NCI-H1694 (cell line): ENCODE data around the gene LATS1.
"Not testable (repeated sequence)": the region's sequence is repeated elsewhere in the genome, so short reads cannot be mapped to it uniquely, and the experiment has no call there.

Experiments used
- DNase-seq: peaks from one replicate; lab custom pipeline; 2025; lab: John Stamatoyannopoulos, UW

LATS1 gene

GRCh38 chr6:149728499-149729234, 10.8 kb upstream of the LATS1 start:
- DNase-seq = no peak

DNA sequence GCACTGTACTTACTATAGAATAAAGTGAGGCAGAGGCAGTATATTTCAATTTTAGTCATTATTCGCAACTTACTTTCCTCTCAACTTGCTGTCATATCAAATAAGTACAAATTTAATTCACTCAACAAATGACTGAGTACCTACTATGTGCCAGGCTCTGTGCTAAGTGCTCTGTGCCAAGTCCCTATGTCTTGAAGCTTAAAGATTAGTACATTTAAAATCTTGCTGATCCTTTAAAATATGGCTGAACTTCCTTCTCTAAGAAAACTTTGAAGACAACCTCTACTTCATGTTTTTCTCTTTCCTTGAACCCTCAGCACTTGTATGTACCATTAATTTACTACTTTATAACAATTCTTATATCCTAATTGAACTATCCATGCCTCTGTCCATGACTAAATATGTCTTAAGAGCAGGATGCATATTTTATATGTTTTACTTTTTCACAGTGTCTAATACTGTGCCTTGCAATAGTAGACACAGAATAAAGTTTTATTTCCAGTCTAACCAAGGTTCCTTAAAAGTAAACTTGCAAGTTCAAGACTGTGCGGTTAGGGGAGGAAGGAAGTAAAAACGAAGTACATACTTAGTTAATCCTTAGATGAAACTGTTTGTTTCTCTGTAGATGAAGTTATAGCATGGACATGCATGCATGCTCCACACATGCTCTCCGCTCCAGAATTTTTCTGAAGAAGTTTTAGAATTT, 10.0 kb upstream of the LATS1 start:
- DNase-seq = no peak

GRCh38 chr6:149725785-149726184, 7.9 kb upstream of the LATS1 start:
- no peak for DNase-seq

GRCh38 chr6:149723771-149724417, 6.0 kb upstream of the LATS1 start:
- DNase-seq = peak; percentile 8

DNA sequence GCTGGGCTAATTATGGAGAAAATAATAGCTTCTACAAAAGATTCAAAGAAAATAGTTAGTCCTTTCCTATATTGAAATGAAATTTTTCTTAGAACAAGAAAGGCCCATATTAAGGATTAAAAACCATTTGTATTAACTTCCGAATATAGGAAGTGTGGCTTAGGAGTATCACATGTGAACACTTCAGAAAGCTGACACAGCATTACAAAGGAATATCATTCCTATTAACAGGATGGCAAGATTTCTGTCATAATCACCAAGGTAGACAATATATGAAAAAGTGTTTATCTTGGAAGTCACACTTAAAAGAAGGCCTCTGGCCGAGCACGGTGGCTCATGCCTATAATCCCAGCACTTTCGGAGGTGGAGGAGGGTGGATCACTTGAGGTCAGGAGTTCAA, 5.4 kb upstream of the LATS1 start:
- DNase-seq = no peak

DNA sequence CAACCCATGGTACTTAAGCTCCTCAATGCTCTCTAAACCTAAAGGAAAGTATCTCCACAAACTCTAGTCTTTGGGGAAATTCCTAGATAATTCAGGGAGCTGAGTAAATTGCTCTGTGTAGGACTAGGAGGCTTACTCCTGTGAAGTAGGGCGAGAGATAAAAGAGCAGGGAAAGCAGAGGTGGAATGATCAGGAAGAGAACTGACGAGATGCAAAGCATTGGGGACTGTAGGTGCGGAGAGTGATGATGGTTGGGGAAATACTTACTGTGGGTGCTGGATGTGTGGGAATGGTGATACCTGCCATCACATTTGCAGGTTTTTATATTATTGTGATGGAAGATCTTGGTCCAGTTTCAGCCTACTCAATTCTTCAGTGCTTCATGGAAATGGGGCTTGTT, 1.6 kb upstream of the LATS1 start:
- DNase-seq = no peak

GRCh38 chr6:149717255-149717587, 680 bp downstream of the LATS1 start:
- no peak for DNase-seq

- no peak for DNase-seq
Observed at GRCh38 chr6:149716181-149716963, 1.5 kb downstream of the LATS1 start.

GRCh38 chr6:149714442-149714841, 3.5 kb downstream of the LATS1 start:
- DNase-seq = no peak

DNA sequence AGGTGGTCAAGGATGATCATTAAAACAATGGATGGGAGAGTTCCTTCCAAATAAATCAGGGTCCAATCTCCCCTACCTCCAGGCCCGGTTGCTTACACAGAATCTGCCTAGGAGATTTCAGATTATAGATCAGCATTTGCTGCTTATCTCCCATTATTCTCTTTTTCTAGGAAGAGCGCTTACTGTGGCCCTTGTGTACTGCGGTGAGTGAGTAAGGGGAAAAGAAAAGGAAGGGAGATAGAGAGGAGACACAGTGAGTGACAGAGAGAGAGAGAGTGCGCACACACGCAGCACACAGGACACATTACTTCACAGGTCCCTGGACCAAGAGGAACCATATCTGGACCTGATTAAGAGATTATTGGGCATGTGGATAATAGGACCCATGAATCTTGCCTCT, 6.2 kb downstream of the LATS1 start:
- no peak for DNase-seq

GRCh38 chr6:149701714-149702113, 16.2 kb downstream of the LATS1 start:
- DNase-seq = no peak

GRCh38 chr6:149699150-149699549, 18.8 kb downstream of the LATS1 start:
- no peak for DNase-seq

DNA sequence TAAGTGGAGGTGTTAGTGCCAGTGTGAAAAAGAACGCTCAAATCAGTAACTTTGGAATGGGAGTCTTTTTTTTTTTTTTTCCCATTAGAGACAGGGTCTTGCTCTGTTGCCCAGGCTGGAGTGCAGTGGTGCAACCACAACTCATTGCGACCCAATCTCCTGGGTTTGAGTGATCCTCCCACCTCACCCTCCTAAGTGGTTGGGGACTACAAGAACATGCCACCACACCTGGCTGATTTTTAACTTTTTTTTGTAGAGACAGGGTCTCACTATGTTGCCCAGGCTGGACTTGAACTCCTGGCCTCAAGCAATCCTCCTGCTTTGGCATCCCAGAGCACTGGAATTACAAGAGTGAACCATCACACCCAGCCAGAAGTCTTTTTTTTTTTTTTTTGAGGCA, 19.7 kb downstream of the LATS1 start:
- DNase-seq = no peak

- no peak for DNase-seq
Observed at GRCh38 chr6:149696901-149697300, 21.0 kb downstream of the LATS1 start.

- peak; percentile 59 for DNase-seq
Observed at GRCh38 chr6:149694921-149695320, 23.0 kb downstream of the LATS1 start.

DNA sequence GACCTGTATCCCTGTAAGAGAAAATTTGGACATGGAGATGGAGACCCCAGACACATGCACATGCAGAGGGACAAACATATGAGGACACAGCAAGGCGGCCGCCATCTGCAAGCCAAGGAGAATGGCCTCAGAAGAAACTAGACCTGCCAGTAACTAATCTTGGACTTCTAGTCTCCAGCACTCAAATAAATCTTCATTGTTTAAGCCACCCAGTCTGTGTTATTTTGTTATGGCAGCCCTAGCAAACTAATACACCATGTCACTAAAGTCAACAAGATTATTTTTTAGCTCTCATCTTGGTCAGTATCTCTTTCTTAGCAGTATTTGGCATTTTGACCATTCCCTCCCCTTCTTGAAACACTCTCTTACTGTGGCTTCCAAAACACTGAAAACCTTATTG, 26.7 kb downstream of the LATS1 start:
- no peak for DNase-seq

GRCh38 chr6:149686230-149686629, 31.7 kb downstream of the LATS1 start:
- DNase-seq = no peak

DNA sequence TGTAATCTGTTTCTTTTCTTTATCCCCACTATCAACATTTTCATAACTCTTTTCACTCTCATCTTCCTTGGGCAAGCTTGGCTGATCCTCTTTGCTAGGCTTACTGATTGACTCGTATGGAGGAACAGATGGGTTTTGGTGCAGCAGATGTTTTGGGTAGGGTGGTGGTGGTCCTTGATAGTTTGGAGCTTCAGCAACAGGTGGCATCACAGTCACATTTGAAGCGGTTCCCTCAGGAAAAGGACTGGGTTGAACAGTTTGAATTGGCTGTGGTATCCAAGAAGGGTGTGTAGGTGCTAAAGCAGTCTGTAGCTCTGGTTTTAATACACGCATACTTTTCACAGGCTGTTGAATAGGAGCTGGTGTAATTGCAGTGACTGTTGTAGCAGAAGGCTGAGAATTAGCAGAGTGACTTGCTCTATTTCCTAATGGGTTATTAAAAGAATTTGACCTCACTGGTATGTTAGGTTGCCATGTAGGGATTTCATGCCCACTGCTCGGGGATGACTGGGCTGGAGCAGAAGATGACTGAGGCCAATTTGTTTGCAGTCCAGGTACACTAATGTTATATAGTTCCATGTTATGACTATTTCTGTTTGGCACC, 34.5 kb downstream of the LATS1 start:
- DNase-seq = peak; percentile 96

DNA sequence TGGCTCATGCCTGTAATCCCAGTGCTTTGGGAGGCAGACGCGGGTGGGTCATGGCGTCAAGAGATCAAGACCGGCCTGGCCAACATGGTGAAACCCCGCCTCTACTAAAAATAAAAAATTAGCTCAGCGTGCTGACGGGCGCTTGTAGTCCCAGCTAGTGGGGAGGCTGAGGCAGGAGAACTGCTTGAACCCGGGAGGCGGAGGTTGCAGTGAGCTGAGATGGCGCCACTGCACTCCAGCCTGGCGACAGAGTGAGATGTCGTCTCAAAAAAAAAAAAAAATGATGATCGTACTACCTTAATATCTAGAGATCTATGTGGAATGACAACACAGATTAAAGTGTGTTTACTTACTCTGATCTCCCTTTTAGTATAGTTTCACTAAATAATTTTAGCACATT, 36.1 kb downstream of the LATS1 start:
- not testable (repeated sequence) for DNase-seq

DNA sequence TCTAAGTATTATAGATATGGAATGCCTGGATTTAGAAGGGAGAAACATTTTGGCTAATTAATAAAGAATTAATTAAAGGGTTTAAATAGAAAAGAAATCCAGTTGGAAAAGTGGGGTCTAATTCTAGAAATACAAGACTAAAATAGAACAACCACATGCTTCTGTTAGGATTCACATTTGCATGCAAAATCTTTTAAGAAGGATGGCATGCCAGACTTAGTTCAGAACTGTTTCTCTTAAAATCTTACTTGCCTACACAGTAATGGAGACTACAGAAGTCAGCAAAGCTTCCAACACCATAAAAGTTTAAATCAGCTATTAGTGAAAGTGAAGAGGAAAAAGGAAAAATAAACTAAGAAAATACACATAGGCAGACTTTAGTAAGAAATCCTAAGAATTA, 36.7 kb downstream of the LATS1 start:
- no peak for DNase-seq

DNA sequence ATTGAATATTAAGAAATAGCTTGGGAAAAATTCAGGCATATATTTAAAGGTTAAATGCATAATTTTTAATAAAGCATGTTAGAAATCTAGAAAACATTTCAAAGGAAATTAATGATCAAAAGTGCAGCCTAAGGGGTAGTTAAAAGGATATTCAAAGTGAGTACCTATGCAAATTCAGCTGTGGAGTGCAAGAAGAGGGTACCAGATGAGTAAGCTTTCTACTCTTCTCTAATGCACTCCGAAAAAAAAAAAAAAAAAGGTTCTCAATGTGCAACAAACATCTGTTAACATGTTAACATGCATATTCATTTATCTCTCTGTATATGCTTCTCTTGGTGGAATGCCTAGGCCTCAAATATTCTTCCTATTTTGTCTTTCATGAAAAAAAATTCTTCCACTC, 37.4 kb downstream of the LATS1 start:
- no peak for DNase-seq

- not testable (repeated sequence) for DNase-seq
Observed at GRCh38 chr6:149672265-149672664, 45.6 kb downstream of the LATS1 start.
